ENCODE results near the gene EGF. TPM values are rescaled to one million over a fixed set of nuclear protein-coding genes. Genes with fewer than 3 reads are reported as not detected.

The EGF gene
- total RNA-seq, 1 experiment from 2014 or later = 1.5 TPM

GRCh38 chr4:109913596-109914241 is 1.0 kb downstream of the EGF start:
- Histone ChIP-seq H3K9me3 (ENCODE audit: control insufficient read depth, low read depth, low read length) (no peaks in the 10 kb centered on the region), H4K91ac (ENCODE audit: insufficient read length, low read depth, low read length) (no peak overlapping the region), H4K5ac (ENCODE audit: insufficient read length, low read depth, low read length) (no peak overlapping the region), H3K4me2 (ENCODE audit: insufficient read depth, insufficient read length, low read length) (peak overlapping the region; percentile 24), H2BK5ac (ENCODE audit: insufficient read length, low read length) (no peak overlapping the region), H2AK5ac (ENCODE audit: insufficient read length, low read length) (no peak overlapping the region), H4K8ac (replicated peaks; ENCODE audit: insufficient read length, low read depth, low read length) (no peak overlapping the region), H4K20me1 (ENCODE audit: control insufficient read depth, insufficient read depth, insufficient read length) (no peaks in the 10 kb centered on the region), H2BK15ac (ENCODE audit: low read depth, low read length) (no peak overlapping the region), H3K79me1 (ENCODE audit: insufficient read depth, low read depth, low read length, poor library complexity, severe bottlenecking) (no peaks in the 10 kb centered on the region), H3K27ac (ENCODE audit: insufficient read length, low read depth, low read length) (no peak overlapping the region), H2AFZ (ENCODE audit: low read length) (no peak overlapping the region), H3K14ac (ENCODE audit: insufficient read depth, low read length) (no peak overlapping the region), H3K23ac (ENCODE audit: insufficient read length, low read depth, low read length) (no peak overlapping the region), H3K23me2 (ENCODE audit: insufficient read length, low read depth, low read length, poor library complexity, severe bottlenecking) (no peaks in the 10 kb centered on the region), H3K79me2 (ENCODE audit: insufficient read depth, low read length) (no peaks in the 10 kb centered on the region), H3K4ac (ENCODE audit: low read depth, low read length) (no peak overlapping the region), H3K27me3 (ENCODE audit: insufficient read depth, low read length) (no peaks in the 10 kb centered on the region), H3K56ac (ENCODE audit: insufficient read length, low read depth, low read length) (no peak overlapping the region), H2BK120ac (ENCODE audit: low read depth, low read length, poor library complexity, severe bottlenecking) (no peak overlapping the region), H2BK20ac (ENCODE audit: low read depth, low read length, poor library complexity, severe bottlenecking) (no peak overlapping the region), H3K9ac (ENCODE audit: extremely low read depth, insufficient read length, low read length) (no peak overlapping the region), H3T11ph (ENCODE audit: low read length) (no peak overlapping the region), H3K18ac (ENCODE audit: insufficient read length, low read depth, low read length) (no peak overlapping the region), H2BK12ac (ENCODE audit: insufficient read length, low read depth, low read length) (no peak overlapping the region), H3K4me1 (ENCODE audit: insufficient read depth, low read length) (peaks cover 13% of the 10 kb centered on the region; the same call in 1 of the 2 replicates)
- no peaks in the 10 kb centered on the region for H3K36me3 Mint-ChIP-seq (ENCODE audit: insufficient read depth in 1 of 3, low read depth in 3 of 3)
- 0 out of 7 replicates have a peak overlapping the region, but pooled peaks of 1 of the 3 experiments have one; percentile 82 for H3K27ac Mint-ChIP-seq
- no CpG with 5 or more reads among the region's 2 CpGs for WGBS (ENCODE audit: extremely low coverage, insufficient read length, low lambda C conversion rate)
- H3K4me1 Mint-ChIP-seq = peaks cover 33 to 39% of the 10 kb centered on the region in 2 experiments
- peak overlapping the region in 1 of 2 experiments; percentile 54; a peak in 1 of 5 replicates for H3K4me3 Mint-ChIP-seq
- no peaks in the 10 kb centered on the region for H3K9me3 Mint-ChIP-seq
- TF ChIP-seq, protein P1, sequence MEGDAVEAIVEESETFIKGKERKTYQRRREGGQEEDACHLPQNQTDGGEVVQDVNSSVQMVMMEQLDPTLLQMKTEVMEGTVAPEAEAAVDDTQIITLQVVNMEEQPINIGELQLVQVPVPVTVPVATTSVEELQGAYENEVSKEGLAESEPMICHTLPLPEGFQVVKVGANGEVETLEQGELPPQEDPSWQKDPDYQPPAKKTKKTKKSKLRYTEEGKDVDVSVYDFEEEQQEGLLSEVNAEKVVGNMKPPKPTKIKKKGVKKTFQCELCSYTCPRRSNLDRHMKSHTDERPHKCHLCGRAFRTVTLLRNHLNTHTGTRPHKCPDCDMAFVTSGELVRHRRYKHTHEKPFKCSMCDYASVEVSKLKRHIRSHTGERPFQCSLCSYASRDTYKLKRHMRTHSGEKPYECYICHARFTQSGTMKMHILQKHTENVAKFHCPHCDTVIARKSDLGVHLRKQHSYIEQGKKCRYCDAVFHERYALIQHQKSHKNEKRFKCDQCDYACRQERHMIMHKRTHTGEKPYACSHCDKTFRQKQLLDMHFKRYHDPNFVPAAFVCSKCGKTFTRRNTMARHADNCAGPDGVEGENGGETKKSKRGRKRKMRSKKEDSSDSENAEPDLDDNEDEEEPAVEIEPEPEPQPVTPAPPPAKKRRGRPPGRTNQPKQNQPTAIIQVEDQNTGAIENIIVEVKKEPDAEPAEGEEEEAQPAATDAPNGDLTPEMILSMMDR (conservative IDR thresholded peaks at IDR 0.05) = no peak
- no peaks in the 10 kb centered on the region for H3K27me3 Mint-ChIP-seq (ENCODE audit: low read depth)
- no peak for DNase-seq
